ENCODE measurements around the gene MSANTD2.

GRCh38 chr11:124729571-124729970, 70.6 kb downstream of the MSANTD2 start:
- TF ChIP-seq CTCF (IDR thresholded peaks at IDR 0.05 in 2 of 3, conservative IDR thresholded peaks at IDR 0.05 in 1 of 3; ENCODE audit: borderline replicate concordance in 1 of 3, insufficient read depth in 1 of 3, low read depth in 2 of 3, low read length in 2 of 3) (no peak), ELF1 (IDR thresholded peaks at IDR 0.05; ENCODE audit: borderline replicate concordance, low read depth) (no peak), RAD21 (IDR thresholded peaks at IDR 0.05; ENCODE audit: low read depth) (no peak), REST (IDR thresholded peaks at IDR 0.05; ENCODE audit: low read depth) (no peak), EZH2 (IDR thresholded peaks at IDR 0.05) (no peak), POLR2A (IDR thresholded peaks at IDR 0.05; ENCODE audit: borderline replicate concordance, extremely low read depth, insufficient read depth, insufficient read length) (no peak), SRF (IDR thresholded peaks at IDR 0.05; ENCODE audit: low read depth) (no peak)

All from HCT116 (cell line).